MM.1S (cell line): ENCODE data around the gene MRPL47.

ENCODE experiments used
- CTCF ChIP-seq: fragments of 300-600 bp; sonication (generic); IDR thresholded peaks from 2 replicates; pipeline ENCODE4 v1.5.1; 2016; ENCODE audit warnings: antibody characterized with exemption, low read length, mixed read lengths
- EZH2 ChIP-seq: fragments of 300-600 bp; sonication (generic); optimal IDR thresholded peaks from 2 replicates; pipeline ENCODE3; 2017; ENCODE audit warnings: low read depth, mild to moderate bottlenecking, antibody characterized with exemption, low read length, mixed read lengths
- EZH2phosphoT487 ChIP-seq: fragments of 300-600 bp; sonication (generic); IDR thresholded peaks from 2 replicates; pipeline ENCODE4 v1.6.1; 2018; ENCODE audit warnings: antibody characterized with exemption, low read length

GRCh38 chr3:179558742-179559364, 45.6 kb downstream of the MRPL47 start:
- peak; percentile 96 for TF ChIP-seq CTCF
- TF ChIP-seq EZH2, result no peak
- no peak for TF ChIP-seq EZH2phosphoT487
